Bronchial epithelial cell (primary cell): Measurements from ENCODE around the gene CCNY. TPM values are rescaled to one million over a fixed set of nuclear protein-coding genes. Genes with fewer than 3 reads are reported as not detected.

Source experiments
- DNase-seq: peaks from one replicate; pipeline ENCODE4 v3.0.0-alpha.2; 2010; ENCODE audit warnings: low read depth
- FAIRE-seq: peaks from 2 replicates; lab custom pipeline; 2011; peaks lifted over from hg19 to GRCh38; lab: Jason Lieb, UNC
- H3K27me3 ChIP-seq: 2 replicates; pipeline ENCODE4 v1.5.1; 2011; ENCODE audit warnings: low read length; ENCODE audit not compliant: control insufficient read depth, insufficient read depth
- H3K36me3 ChIP-seq: 2 replicates; pipeline ENCODE4 v1.5.1; 2011; ENCODE audit warnings: low read length; ENCODE audit not compliant: control insufficient read depth, insufficient read depth
- H3K4me3 ChIP-seq: 2 replicates; pipeline ENCODE4 v1.5.1; 2011; ENCODE audit warnings: mild to moderate bottlenecking, low read depth, low read length, control low read depth
- total RNA-seq: library from RNA; depleted of rRNA; stranded (reverse); fragments of >200 nt; gene quantifications from 2 replicates; pipeline ENCODE4 v1.2.1, GENCODE V29; 2014
- TF ChIP-seq, protein P1 (sequence below): IDR thresholded peaks from 2 replicates; pipeline ENCODE4 v1.5.1; 2011; ENCODE audit warnings: mild to moderate bottlenecking, moderate library complexity, low read length, control low read depth, inconsistent platforms; ENCODE audit not compliant: insufficient read depth, severe bottlenecking

The CCNY gene
- total RNA-seq, 1 donor from 2014 or later = 66.3 TPM

DNA sequence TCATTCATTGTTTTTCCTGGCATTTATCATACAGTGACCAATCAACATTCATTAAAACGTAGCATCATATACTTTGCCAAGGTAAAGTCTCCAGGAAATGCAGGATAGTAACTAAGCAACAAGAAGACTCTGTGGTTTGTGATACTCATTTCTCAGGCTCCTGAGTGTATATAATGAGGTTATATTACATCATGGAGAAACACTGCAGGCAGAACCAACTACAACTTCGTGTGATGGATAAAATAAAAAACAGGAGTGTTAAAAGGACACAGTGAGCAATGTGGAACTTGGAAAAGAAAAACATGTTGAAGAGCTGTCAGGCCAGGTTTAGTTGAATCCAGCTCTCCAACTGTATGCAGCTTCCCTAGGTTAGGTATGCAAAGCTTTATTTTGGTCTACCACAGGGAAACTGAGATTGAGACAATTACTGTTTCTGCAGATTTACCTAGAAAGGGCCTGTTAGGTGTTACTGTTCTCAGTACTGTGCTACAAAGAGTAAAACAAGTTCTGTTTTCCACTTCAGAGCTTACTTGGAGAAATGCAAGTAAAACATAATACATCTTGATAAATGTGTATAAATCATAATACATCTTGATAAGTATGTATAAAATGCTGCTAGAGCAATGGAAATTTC lies 7.8 kb upstream of the CCNY start:
- no peak overlapping the region for H3K4me3 ChIP-seq
- H3K36me3 ChIP-seq = no peaks in the 10 kb centered on the region
- peak; percentile 74 for DNase-seq
- TF ChIP-seq, protein P1, sequence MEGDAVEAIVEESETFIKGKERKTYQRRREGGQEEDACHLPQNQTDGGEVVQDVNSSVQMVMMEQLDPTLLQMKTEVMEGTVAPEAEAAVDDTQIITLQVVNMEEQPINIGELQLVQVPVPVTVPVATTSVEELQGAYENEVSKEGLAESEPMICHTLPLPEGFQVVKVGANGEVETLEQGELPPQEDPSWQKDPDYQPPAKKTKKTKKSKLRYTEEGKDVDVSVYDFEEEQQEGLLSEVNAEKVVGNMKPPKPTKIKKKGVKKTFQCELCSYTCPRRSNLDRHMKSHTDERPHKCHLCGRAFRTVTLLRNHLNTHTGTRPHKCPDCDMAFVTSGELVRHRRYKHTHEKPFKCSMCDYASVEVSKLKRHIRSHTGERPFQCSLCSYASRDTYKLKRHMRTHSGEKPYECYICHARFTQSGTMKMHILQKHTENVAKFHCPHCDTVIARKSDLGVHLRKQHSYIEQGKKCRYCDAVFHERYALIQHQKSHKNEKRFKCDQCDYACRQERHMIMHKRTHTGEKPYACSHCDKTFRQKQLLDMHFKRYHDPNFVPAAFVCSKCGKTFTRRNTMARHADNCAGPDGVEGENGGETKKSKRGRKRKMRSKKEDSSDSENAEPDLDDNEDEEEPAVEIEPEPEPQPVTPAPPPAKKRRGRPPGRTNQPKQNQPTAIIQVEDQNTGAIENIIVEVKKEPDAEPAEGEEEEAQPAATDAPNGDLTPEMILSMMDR = no peak
- H3K27me3 ChIP-seq = no peaks in the 10 kb centered on the region
- no peak for FAIRE-seq

DNA sequence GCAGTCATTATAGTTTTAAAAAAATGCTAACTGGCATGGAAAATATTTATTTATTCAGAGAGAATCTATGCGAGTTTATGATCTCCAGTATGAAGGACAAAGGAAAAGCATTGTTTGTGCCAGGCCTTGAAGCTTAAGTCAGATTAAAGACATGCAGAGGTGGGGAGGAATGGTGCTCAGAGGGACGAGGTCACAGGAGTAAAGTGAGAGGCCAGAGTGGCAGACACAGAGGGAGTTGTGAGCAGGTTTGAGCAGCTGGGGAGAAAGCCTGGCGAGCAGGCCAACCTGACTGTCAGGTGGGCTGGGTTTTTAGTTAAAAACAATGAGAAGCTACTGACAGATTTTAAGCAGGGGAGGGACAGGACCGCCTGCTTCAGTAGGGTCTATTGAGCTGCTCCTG lies 6.8 kb upstream of the CCNY start:
- FAIRE-seq (no peak), DNase-seq (no peak)
- Histone ChIP-seq H3K4me3 (no peak overlapping the region), H3K36me3 (no peaks in the 10 kb centered on the region), H3K27me3 (no peaks in the 10 kb centered on the region)
- TF ChIP-seq, protein P1 = no peak

DNA sequence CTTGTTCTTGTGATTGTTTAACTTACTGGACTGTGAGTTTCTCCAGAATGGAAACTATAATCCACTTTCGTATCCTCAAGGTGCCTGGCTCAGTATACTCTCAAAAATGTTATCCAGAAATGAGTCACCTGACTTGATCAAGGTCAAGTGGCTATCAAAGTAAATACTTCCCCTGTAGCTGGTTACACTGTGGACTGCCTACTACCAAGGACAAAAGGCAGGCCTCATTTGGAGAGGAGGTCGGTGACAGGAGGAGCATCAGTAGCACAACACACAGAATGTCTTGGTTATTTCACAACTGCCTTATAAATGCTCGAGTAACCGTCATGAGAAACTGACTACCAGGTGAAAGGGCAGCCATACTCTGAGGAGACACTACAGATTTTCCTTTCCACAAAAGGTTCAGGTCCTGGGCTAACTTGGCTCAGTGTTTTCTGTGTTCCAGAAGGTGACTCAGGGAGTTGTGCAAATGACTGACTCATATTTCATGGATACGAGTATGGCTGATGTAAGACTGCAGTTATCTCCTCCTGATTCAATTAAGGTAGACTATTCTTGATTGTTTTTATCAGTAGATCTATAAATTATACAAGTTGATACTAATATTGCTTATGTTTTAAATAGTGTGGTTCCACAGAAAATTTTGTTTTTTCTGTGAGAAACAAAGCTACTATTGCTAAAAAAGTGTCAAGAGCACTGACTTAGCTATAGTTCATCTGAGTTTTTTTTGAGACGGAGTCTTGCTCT lies 4.2 kb upstream of the CCNY start:
- no peak overlapping the region for H3K4me3 ChIP-seq
- H3K27me3 ChIP-seq = no peaks in the 10 kb centered on the region
- no peaks in the 10 kb centered on the region for H3K36me3 ChIP-seq
- FAIRE-seq = peak; percentile 43
- TF ChIP-seq, protein P1 = no peak
- DNase-seq = peak; percentile 98

DNA sequence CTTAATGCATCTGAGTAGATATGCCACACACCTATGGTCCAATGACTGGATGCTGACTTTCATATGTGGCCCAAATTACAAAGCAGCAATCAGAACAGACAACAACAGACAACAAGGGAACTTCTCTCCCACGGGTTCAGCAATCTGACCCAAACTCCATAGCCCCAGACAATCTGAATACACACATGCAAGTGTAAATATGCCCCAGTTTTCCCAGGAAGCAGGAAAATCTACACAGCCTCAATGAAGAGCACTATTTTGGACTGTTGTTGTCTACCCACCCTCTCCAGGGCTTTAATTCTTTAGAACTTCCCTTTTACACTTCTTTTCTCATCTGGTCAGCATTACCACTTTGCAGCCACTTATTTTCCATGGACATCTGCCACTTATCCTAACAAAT lies 2.0 kb upstream of the CCNY start:
- Histone ChIP-seq H3K36me3 (no peaks in the 10 kb centered on the region), H3K4me3 (no peak overlapping the region), H3K27me3 (no peaks in the 10 kb centered on the region)
- TF ChIP-seq, protein P1 = no peak
- DNase-seq = no peak
- no peak for FAIRE-seq

DNA sequence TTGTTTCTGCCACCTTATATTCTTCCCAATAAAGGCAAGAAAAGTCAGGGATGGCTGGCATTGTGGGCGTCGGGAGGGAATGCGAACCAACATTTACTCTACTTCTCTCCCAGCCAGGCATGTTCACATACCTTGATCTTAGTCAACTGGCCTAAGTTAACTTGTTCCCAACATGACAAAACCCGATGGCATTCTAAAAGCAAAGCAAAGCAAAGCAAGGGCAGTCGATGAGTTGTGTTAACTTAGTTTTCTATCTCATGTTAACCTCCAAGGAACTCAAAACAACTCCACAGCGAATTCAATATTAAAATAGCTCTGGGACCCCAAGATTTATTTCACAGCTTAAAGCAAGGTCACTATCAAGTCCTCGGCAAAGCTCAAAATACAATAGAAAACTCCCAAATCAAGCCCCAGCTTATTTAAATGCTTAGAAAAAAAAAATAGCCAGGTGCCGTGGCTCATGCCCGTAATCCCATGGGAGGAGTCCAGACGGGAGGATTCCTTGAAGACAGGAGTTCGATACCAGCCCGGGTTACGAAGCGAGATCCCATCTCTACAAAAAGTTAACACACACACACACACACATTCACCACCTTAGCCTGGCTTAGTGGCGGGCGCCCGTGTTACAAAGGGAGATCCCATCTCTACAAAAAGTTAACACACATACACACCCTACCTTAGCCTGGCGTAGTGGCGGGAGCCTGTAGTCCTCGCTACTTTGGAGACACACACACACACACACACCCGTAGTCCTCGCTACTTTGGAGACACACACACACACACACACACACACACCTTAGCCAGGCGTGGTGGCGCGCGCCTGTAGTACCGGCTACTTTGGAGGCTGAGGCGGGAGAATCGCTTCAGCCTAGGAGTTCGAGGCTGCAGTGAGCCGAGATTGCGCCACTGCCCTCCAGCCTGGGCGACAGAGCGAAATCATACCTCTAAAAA lies 901 bp upstream of the CCNY start:
- no peak for FAIRE-seq
- TF ChIP-seq, protein P1 = no peak
- no peaks in the 10 kb centered on the region for H3K36me3 ChIP-seq
- peak overlapping the region; percentile 91 for H3K4me3 ChIP-seq
- no peaks in the 10 kb centered on the region for H3K27me3 ChIP-seq
- DNase-seq = peak; percentile 62
